Activated T-cell treated with anti-CD3 and anti-CD28 coated beads for 48 hours (primary cell): Measurements from ENCODE around the gene SPRY4.
A peak's percentile ranks its signal among the peaks of the same experiment; 100 is the strongest.
"Not testable (repeated sequence)": the region's sequence is repeated elsewhere in the genome, so short reads cannot be mapped to it uniquely, and the experiment has no call there.

ENCODE experiments used
- DNase-seq: peaks from one replicate; pipeline ENCODE4 v3.0.0-alpha.2; 2020; ENCODE audit warnings: low read depth

The SPRY4 gene, protein sequence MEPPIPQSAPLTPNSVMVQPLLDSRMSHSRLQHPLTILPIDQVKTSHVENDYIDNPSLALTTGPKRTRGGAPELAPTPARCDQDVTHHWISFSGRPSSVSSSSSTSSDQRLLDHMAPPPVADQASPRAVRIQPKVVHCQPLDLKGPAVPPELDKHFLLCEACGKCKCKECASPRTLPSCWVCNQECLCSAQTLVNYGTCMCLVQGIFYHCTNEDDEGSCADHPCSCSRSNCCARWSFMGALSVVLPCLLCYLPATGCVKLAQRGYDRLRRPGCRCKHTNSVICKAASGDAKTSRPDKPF

DNA sequence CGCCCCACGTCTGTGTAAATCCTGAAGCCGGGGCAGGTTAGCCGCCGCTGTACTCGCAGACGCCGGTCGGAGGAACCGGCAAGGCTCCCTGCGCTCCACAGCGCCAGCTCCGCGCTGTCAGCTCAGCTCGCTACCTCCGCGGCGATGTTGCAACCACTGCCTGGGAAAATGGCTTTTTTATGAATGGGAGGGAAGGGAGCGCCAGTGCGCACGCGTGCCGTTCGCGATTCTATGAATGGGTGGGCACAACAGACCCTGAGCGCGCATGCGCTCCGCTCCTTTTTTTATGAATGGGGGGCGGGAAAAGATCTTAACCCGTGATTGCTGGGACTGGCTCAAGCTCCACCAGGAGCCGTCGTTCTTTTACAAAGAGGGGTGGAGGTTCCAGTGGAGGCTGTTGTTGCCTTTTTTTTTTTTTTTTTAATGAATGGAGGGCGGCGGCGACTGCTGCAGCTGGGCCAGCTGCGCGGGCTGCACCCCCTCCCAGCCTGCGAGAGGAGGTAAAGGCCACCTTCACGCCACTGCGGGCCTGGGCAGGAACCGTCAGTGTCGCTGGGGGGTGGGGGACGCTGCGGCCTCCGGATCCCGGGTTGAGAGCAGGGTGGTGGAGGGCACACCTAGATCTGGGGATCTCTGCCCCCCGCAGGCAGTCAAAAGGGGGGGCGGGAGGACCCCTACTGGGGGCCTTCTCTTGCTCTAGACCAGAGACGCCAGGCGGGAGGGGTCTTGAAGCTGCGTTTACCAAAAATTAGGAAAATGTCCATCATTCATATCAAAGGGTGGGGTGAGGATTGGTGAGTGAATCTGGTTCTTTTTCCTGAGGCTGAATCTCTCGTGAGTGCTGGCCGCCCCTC lies at the start of gene SPRY4:
TSS of gene SPRY4 (minus strand) at position 151 of the 854 bp plus-strand sequence. CDS start 9,913 bp downstream, outside the sequence.
- peak; percentile 88 for DNase-seq

DNA sequence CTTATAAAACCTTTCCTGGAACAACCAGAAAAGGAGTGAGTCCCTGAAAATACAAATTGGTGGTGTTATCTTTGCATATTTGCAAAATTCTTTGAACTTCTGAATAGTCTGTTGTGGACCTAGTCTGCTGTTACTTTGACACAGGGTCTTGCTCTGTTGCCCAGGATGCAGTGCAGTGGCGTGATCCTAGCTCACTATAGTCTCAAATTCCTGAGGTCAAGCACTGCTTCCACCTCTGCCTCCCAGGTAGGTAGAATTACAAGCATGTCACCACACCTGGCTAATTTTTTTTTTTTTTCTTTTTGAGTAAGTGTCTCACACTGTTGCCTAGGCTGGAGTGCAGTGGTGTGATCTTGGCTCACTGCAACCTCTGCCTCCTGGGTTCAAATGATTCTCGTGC lies 43.7 kb upstream of the SPRY4 start:
- DNase-seq: no peak

DNA sequence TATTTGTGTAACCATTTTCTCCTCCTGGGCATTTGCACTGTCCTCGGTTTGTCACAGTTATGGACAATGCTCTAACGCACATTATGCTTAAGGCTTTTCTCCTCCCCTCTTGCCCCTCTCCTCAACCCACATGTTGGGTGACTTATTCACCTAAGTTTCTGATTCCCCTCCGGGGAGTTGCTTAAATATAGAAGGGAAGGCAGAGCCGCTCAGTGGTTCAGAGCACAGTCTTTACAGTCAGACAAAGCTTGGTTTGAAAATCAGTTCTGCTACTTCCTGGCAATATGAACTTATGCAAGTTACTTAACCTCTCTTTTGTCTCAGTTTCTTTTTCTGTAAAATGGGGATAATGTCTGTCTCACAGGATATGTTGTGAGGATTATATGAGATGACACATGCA lies 41.2 kb upstream of the SPRY4 start:
- DNase-seq: no peak

DNA sequence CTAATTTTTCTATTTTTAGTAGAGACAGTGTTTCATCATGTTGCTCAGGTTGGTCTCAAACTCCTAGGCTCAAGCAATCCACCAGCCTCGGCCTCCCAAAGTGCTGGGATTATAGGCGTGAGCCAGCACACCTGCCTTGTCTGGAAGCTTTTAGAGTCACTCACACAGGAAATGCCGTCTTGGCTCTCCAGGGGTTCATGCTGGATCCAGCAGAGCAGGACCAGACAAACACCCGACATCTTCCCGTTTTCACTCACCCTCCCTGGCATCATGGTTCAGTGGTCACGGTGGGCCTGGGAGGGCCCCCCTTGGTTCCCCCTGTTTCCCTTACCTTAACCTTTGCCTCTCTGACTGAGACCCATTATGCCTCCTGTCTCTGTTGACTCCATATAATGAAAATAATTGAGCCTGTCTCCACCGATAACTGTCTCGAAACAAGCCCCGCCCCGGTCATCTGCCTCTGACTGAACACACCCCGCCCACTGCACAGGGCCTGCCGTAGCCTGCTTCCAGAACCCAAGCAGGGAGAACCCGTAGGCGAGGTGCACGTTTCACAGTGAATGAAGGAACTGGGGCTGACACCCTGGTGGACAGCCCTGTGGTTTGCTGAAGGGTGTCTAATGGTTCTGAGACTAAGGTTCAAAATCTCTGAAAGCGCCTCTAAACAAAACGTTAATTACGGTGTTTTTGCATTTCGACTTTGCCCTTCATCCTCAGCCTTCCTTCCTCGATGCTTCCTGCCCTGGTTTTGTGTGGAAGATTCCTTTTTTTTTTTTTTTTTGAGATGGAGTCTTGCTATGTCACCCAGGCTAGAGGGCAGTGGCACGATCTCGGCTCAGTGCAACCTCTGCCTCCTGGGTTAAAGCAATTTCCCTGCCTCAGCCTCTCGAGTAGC lies 39.7 kb upstream of the SPRY4 start:
- no peak for DNase-seq

DNA sequence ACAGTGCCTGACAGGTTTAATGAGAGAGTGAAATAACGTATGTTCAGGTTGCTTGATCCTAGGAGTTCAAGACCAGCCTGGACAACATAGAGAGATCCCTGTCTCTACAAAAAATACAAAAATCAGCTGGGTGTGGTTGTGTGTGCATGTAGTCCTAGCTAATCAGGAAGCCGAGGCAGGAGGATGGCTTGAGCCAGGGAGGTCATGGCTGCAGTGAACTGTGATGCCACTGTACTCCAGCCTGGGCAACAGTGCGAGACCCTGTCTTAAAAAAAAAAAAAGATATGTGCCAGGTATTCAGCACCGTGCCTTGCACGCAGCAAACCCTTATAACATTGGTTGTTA lies 38.8 kb upstream of the SPRY4 start:
- no peak for DNase-seq

DNA sequence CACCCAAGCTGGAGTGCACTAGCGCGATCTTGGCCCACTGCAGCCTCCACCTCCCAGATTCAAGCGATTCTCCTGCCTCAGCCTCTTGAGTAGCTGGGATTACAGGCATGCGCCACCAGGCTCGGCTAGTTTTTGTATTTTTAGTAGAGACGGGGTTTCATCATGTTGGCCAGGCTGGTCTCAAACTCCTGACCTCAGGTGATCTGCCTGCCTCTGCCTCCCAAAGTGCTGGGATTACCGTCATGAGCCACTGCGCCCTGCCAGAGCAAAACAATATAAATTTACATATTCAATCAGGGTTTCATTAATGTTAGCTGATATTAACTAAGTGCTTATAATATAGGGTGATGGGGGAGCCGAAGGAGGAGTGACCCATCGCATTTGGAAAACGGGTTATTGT lies 37.4 kb upstream of the SPRY4 start:
- DNase-seq: not testable (repeated sequence)

DNA sequence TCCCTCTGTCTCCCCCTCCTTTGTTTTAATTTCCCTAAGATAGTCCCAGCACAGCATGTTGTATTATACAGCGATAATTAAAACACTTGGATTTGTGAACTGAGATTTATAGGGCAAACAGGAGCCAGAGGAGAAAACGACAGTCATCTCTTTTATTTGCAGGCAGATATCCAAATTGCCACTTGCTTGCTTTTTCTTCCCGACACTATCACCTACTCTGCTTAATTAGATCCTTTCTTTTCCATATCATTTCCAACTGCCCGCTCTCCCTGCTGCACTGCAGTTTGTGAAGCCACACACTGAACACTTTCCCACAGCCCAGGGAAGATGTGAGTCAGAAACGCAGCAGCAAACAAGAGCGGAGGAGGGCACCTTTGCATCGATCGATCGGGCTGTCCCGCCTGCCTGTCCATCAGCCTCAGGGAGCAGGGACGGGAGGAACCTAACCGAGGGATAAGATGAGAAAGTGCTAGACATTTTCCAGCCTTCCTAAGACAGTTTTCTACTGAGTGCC lies 35.8 kb upstream of the SPRY4 start:
- DNase-seq: no peak

DNA sequence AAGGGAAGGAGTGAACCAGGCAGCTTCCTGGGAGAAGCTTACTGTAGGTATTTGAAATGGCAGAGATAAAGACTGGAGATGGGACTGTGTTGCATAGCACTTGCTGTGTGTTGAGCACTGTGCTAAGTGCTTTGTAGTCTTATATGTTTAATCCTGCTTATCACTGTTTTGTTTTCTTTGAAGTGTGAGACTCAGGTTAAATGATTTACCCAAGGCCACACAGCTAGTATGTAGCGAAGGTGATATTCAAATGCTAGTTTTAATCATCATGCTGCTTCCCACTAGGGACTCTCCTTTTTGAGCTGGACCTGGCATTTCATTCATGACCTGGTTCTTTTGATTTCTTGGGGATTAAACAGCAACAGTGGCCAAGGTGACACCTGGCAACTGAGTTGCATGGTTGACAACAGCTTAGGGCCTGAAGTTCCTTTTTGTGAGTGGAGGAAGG lies 35.3 kb upstream of the SPRY4 start:
- DNase-seq: no peak

DNA sequence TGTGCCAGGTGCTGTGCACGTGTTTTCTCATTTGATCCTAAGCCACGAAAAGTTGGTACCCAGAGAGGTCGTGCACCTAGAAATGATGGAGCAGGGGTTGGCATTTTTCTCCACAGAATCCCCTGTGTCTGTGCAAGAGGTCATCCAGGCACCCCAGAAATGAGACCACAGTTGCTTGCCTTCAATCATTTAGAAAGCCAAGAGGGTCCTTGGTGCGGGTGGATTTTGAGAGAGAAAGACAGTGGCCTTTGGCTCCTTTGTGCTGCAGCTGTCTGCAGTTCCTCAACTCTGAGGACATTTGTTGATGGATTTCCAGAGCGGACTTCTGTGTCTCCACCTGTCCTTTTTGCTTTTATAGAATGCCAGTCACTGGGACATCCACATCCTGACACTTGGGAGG lies 33.8 kb upstream of the SPRY4 start:
- no peak for DNase-seq

DNA sequence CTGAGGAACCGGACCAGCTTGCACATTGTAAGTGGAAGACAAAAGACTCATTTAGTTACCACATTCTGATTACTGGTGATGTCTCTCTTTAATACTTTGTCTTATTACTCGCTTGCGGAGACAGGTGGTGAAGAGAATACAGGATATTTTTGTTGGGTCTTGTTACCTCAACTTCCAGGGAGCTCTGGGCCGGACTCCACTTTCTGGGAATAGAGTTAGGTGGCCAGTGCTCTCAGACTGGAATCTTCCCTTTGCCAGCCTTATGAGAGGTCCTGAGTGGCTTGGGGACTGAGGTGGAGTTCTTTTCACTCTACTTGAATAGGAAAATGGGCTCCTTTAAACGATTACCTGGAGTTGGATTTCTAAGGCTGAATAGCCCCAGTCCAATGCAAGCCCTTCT lies 33.3 kb upstream of the SPRY4 start:
- no peak for DNase-seq

DNA sequence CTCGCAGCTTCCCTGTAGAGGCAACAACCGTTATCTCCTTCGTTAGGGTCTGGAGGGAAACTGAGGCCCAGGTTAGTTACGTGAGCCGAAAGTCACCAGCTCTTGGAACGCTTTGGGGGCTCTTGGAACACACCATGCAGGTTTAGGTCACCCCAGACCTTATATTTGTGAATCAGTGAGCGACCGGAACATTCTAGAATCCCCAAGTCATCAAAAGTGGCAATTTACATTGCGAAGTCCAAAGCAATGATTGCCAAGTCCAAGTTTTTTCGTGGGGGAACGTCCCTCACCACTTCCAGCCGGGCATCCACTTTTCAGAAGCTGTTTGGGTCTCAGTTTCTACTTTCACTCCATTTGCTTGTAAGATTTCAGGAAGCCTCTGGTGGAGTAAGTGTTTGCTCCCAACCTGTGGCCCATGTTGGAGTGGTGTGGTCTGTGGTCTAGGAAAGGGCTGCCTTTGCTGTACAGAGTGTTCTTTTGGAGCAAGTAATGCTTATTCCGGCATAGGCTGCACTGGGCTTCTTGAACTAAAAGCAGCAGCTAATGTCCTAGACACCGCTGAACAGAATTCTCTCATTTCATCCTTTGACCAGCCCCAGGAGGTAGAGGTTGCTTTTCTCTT lies 32.8 kb upstream of the SPRY4 start:
- DNase-seq: no peak

DNA sequence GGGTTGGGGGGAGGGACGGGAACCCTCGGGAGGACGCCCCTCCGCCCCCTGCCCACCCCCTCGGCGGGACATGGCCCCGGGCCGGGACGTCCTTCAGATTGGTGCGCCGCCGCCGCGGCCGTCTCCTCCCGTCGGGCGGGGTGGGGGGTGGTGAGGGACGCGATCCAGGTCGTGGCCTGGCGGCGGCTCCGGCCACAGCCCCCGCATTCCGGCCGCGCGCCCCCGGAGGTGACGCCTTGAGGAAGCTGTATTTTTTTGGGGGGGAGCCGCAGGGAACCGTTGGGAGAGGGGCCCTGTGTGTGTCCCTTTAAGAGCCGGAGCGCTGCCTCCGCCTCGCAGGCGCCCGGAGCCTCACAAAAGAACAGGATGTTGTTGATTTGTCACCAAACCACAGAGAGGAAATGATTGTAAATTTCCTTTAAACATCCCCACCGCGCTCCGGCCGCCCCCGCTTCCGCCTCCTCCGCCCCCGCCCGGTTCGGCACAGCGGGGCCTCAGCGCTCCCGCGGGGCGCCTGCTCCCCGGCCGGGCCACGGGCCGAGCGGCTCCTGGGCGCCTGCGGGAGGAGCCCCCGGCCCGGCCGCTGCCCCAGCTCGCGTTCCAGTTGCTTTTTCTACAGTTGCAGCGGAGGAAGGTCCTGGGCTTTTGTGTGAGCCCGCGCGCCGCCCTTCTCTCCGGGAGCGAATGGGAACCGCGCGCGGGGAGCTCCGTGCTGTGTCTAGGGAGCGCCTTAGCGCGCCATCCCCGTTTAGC lies 32.1 kb upstream of the SPRY4 start:
- peak; percentile 88 for DNase-seq

DNA sequence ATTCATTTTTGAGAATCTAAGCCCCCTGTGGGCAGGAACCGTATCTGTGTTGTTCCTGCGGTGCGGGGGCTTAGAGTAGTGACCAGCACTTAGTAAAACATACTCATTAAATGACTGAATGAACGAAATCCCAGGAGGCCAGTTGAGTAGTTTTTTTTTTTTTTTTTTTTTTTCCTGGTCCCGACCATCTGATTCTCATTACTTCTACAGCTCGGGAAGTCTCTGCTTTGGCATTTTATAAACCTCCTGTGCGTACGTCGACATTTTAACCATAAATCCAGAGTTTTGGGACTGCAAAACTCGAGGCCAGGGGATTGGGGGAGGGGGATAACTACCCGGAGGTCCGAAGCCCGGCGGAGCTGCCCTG lies 31.5 kb upstream of the SPRY4 start:
- no peak for DNase-seq

DNA sequence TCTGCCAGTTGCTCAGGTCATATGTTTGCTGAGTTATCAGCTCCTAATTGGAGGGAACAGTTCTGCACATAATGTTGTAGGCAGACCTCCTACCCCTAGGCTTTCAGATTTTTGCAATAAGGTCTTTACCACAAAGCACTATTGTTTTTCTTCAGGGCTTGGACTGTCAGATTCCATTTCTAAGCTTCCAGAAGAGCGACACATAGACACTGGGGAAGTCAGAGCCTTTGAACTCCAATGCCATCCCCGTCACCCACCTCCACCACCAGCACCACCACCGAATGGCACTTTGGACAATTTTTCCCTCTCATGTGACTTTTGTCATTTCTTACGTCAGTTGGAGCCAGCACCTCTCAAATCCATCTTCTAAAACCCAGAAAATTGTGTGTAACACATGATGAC lies 28.3 kb upstream of the SPRY4 start:
- no peak for DNase-seq

DNA sequence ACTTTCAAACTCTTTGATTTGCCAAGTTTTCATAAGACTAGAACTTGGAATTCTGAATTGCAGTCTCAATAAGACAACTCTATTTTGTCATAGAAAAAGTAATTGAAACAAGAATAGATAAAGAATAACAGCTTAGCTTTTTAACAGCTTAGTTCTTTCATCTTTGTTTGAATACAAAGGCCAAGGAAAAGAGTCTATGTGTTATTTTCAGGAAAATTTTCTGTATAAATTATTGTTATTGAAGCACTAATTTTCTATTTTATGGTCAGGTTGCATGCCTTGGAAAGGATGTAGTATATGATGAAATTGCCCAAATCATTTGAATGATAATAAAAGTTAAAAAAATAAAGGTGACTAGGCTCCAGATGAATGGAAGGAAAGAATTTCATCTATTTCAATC lies 25.2 kb upstream of the SPRY4 start:
- DNase-seq: no peak

DNA sequence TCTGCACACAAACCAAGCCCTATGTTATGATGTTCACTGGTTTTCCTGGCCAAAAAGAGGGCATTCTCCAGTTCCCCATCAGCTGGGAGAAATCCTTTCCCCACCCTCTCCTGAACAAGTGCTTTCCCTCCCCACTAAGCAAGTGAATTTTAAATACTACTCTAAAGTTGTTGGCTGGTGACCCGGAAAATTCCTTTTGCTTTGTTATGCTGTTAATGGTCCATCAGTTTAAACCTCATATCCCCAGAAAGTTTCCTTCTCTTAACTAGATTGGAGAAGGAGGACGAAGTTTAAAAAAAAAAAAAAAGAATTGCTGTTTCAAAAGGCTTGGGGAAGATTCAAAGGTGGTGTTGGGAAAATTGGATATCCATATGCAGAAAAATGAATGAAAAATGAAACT lies 21.9 kb upstream of the SPRY4 start:
- DNase-seq: no peak

DNA sequence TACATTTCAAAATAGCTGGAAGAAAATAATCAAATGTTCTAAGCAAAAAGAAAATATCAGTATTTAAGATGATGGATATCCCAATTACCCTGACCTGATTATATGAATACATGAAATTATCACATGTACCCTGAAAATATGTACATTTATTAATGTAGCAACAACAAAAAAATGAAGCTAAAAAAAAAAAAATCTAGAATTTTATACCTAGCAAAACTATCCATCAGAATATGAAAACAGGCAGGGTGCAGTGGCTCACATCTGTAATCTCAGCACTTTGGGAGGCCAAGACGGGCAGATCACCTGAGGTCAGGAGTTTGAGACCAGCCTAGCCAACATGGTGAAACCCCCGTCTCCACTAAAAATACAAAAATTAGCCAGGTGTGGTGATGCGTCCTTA lies 20.1 kb upstream of the SPRY4 start:
- DNase-seq: not testable (repeated sequence)

DNA sequence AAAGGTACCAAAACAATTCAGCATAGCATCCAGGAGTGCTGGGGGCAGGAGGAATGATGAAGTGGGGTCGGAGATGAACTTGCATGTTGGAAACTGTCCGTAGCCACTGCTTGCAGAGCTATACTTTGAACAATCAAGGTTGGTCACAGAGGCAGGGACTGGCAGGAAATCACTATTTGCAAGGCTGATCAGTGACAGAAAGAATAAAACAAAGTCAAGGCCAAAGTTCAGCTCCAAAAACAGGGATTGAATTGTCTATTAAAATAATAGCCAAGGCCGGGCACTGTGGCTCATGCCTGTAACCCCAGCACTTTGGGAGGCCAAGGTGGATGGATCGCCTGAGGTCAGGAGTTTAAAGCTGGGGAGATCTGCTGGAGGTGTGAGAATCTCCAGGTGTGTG lies 18.7 kb upstream of the SPRY4 start:
- DNase-seq: no peak

DNA sequence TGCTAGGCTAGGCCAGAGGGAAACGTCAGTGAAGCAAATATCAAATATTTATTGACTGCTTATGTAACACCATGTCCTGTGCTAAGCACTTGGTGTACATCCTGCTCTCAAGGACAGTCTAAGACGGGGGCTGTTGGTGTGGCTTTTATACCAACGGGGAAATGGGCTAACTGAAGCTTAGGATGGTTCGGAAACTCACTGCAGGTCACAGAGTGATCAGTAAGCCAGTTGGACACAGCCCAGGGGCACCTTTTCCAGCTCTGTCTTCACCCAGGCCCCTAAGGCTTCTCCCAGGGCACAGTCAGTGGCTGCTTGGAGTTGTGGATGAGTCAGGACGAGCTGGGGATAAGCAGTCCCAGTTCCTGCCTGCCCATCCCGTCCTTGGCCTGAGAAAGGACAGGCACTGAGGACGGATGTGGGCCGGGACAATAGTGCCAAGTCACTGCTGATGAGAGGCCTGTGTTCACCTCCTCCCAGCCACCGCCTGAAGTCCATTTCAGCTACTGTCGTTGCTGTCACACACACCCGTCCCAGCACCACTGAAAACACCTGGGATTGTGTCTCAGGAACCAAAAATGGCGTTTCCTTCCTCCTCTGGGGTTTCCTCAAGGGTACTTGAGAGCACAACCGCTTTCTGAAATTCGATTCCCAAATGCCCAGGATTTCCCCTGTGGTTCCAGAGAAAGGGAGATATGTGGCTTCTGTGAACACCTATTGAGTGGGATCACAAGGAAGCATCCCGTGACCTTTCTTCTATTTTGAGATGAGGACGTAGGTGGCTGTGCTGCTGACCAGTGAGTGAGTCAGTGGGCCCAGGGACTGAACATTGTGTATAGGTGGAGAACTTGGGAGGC lies 17.5 kb upstream of the SPRY4 start:
- no peak for DNase-seq

DNA sequence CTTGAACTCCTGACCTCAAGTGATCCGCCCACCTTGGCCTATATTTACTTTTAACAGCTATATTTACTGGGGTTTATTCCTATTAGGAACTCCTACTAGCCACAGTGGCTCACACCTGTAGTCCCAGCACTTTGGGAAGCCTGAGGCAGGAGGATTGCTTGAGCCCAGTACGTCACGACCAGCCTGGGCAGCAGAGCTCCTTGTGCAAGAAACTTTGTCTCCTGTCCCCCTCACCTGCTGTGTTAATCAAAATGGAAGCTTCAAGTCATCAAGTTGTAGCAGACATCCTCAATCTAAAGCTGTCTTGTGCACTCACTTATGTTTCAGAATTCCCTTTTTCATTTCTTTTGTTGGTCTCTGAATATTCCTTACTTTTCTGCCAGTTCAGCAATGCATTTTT lies 15.0 kb upstream of the SPRY4 start:
- no peak for DNase-seq
